K562 (cell line): ENCODE data around the gene MRGPRF. TPM values are rescaled to one million over a fixed set of nuclear protein-coding genes. Genes with fewer than 3 reads are reported as not detected.

Experiments
- ATAC-seq: fragments of 200-7000 bp; cut with Tn5 transposase; 3 replicates; pipeline ENCODE4 v1.9.1; 2020; ENCODE audit warnings: moderate library complexity
- BruUV-seq: library from RNA; stranded (reverse); fragments of 400-500 nt; replicated peaks from 2 replicates; lab custom pipeline; 2021; lab: Mats Ljungman, UMichigan
- CTCF ChIA-PET: fragments of 300-600 bp; formaldehyde crosslinking; extraction: SDS; loops from one replicate; lab custom pipeline; 2021; ENCODE audit warnings: low intra/inter-chr PET ratio; lab: Yijun Ruan, JAX
- POLR2A ChIA-PET: fragments of 300-600, 350-650 bp; sonication (Branson Sonifier 250); formaldehyde crosslinking; extraction: SDS; loops from one replicate; lab custom pipeline; 2021; ENCODE audit warnings: antibody characterized with exemption, inconsistent platforms; lab: Yijun Ruan, JAX
- DNase-seq, 4 experiments: peaks; one replicate each; pipeline versions ENCODE4 v3.0.0 to v3.0.0-alpha.2; 2011 to 2018; ENCODE audit warnings: low spot score in 3 of 4, mixed read lengths in 3 of 4; ENCODE audit errors: extremely low read depth in 1 of 4
- FAIRE-seq: peaks from 2 replicates; lab custom pipeline; 2011; peaks lifted over from hg19 to GRCh38; lab: Jason Lieb, UNC
- H2AFZ ChIP-seq: 2 replicates; pipeline ENCODE4 v1.6.0; 2011; ENCODE audit warnings: low read depth, low read length, control low read depth, inconsistent platforms
- H3K27ac ChIP-seq: fragments of 200-600 bp; 3 replicates; pipeline ENCODE4 v1.8.0; 2011; ENCODE audit warnings: low read depth, mild to moderate bottlenecking, control low read depth, inconsistent platforms, low read length, moderate library complexity, mixed read lengths; ENCODE audit errors: extremely low read depth
- H3K27me3 ChIP-seq, 2 experiments: fragments of 300-600 bp in 1 of 2; 2 replicates in 1 of 2; 3 replicates in 1 of 2; pipeline versions ENCODE4 v1.6.0 to v1.8.0; 2011; ENCODE audit warnings: inconsistent platforms in 2 of 2, low read length in 2 of 2, mild to moderate bottlenecking in 1 of 2, mixed read lengths in 1 of 2, moderate library complexity in 1 of 2; ENCODE audit not compliant: control insufficient read depth in 2 of 2, insufficient read depth in 2 of 2
- H3K36me3 ChIP-seq: fragments of 300-600 bp; 3 replicates; pipeline ENCODE4 v1.8.0; 2011; ENCODE audit warnings: mild to moderate bottlenecking, low read length, inconsistent platforms; ENCODE audit not compliant: control insufficient read depth, insufficient read depth
- H3K4me1 ChIP-seq, 2 experiments: fragments of 200-600 bp in 1 of 2; replicated peaks in 1 of 2; 2 replicates in 1 of 2; 3 replicates in 1 of 2; pipeline versions ENCODE4 v1.5.1 to v1.8.0; 2011; ENCODE audit warnings: inconsistent platforms in 2 of 2, low read length in 2 of 2, mild to moderate bottlenecking in 1 of 2, mixed read lengths in 1 of 2, moderate library complexity in 1 of 2; ENCODE audit not compliant: control insufficient read depth in 2 of 2, insufficient read depth in 2 of 2
- H3K4me2 ChIP-seq: 2 replicates; pipeline ENCODE4 v1.6.1; 2011; ENCODE audit warnings: low read length, control low read depth, inconsistent platforms, mixed read lengths; ENCODE audit not compliant: insufficient read depth
- H3K4me3 ChIP-seq: fragments of 200-600 bp; sonication (generic), shearing (Covaris generic); 2 replicates; pipeline ENCODE4 v1.5.1; 2016; ENCODE audit warnings: control low read depth, inconsistent platforms
- H3K79me2 ChIP-seq: fragments of 200-600 bp; 3 replicates; pipeline ENCODE4 v1.8.0; 2011; ENCODE audit warnings: low read length, inconsistent platforms; ENCODE audit not compliant: control insufficient read depth, insufficient read depth
- H3K9ac ChIP-seq, 2 experiments: 2 replicates each; pipeline versions ENCODE4 v1.6.0 to v1.6.1; 2011; ENCODE audit warnings: low read depth in 2 of 2, low read length in 2 of 2, control low read depth in 1 of 2, inconsistent platforms in 1 of 2, mild to moderate bottlenecking in 1 of 2, mixed read lengths in 1 of 2; ENCODE audit not compliant: insufficient read depth in 1 of 2
- H3K9me1 ChIP-seq: one replicate; pipeline ENCODE4 v1.6.0; 2011; ENCODE audit warnings: inconsistent platforms, mild to moderate bottlenecking, low read length, moderate library complexity; ENCODE audit not compliant: control insufficient read depth, insufficient read depth
- H3K9me3 ChIP-seq: replicated peaks from 2 replicates; pipeline ENCODE4 v1.5.1; 2011; ENCODE audit warnings: low read depth, low read length, inconsistent platforms; ENCODE audit not compliant: control insufficient read depth, insufficient read depth
- H4K20me1 ChIP-seq: replicated peaks from 2 replicates; pipeline ENCODE4 v1.6.1; 2011; ENCODE audit warnings: low read length, inconsistent platforms, mixed read lengths; ENCODE audit not compliant: control insufficient read depth, insufficient read depth
- ASH1L ChIP-seq: fragments of 450-650 bp; IDR thresholded peaks from 2 replicates; pipeline ENCODE4 v1.6.1; 2018; ENCODE audit warnings: borderline replicate concordance, mild to moderate bottlenecking, low read depth; ENCODE audit not compliant: partially characterized antibody
- BRD9 ChIP-seq: fragments of 450-650 bp; IDR thresholded peaks from 2 replicates; pipeline ENCODE4 v1.6.1; 2018; ENCODE audit warnings: low read depth; ENCODE audit not compliant: partially characterized antibody
- EGR1 ChIP-seq: fragments of 450-650 bp; conservative IDR thresholded peaks from 2 replicates; pipeline ENCODE4 v1.6.1; 2017; ENCODE audit warnings: mild to moderate bottlenecking
- ESRRB ChIP-seq: fragments of 250-450 bp; sonication (Bioruptor Pico); IDR thresholded peaks from 2 replicates; pipeline ENCODE4 v1.5.0; 2020; ENCODE audit warnings: mild to moderate bottlenecking, moderate library complexity, borderline replicate concordance
- FIP1L1 ChIP-seq: fragments of 200-400 bp; formaldehyde crosslinking; IDR thresholded peaks from 2 replicates; pipeline ENCODE4 v1.6.1; 2018; ENCODE audit warnings: mild to moderate bottlenecking, low read depth, low read length; ENCODE audit not compliant: poor library complexity, severe bottlenecking
- HMGN3 ChIP-seq: IDR thresholded peaks from 2 replicates; pipeline ENCODE4 v1.6.1; 2011; ENCODE audit warnings: borderline replicate concordance, low read depth, mild to moderate bottlenecking, mixed read lengths, low read length; ENCODE audit not compliant: insufficient read length; ENCODE audit errors: extremely low read depth
- NFATC3 ChIP-seq: fragments of 450-650 bp; IDR thresholded peaks from 2 replicates; pipeline ENCODE4 v1.6.1; 2017; ENCODE audit warnings: mild to moderate bottlenecking
- SAFB2 ChIP-seq: fragments of 200-400 bp; formaldehyde crosslinking; IDR thresholded peaks from 2 replicates; pipeline ENCODE4 v1.6.1; 2018; ENCODE audit warnings: borderline replicate concordance, low read length, low read depth, moderate library complexity; ENCODE audit not compliant: severe bottlenecking
- SRSF7 ChIP-seq: fragments of 200-400 bp; formaldehyde crosslinking; optimal IDR thresholded peaks from 2 replicates; pipeline ENCODE3; 2017; ENCODE audit warnings: mild to moderate bottlenecking, low read depth, low read length
- XRCC4 ChIP-seq: IDR thresholded peaks from one replicate; pipeline ENCODE4 v1.6.1; 2011; ENCODE audit not compliant: insufficient read depth, insufficient read length; ENCODE audit errors: extremely low read depth
- ZNF263 ChIP-seq: sonication (generic); formaldehyde crosslinking; IDR thresholded peaks from 2 replicates; pipeline ENCODE4 v1.8.0; 2022; ENCODE audit warnings: mild to moderate bottlenecking, missing genetic modification reagents, borderline replicate concordance
- ZNF644 ChIP-seq: fragments of 200-800 bp; sonication (Bioruptor generic); IDR thresholded peaks from 2 replicates; pipeline ENCODE4 v1.6.1; 2016; ENCODE audit warnings: low read depth, missing genetic modification characterization, missing compliant biosample characterization
- ZNF76 ChIP-seq: fragments of 250-450 bp; sonication (Bioruptor Pico); IDR thresholded peaks from 2 replicates; pipeline ENCODE4 v1.4.0; 2020; ENCODE audit warnings: mild to moderate bottlenecking, moderate library complexity, borderline replicate concordance
- WGBS: fragments of 100-300 bp; shearing (Covaris generic); methylation state at CpG from one replicate; pipeline ENCODE4 v1.1.6; 2016; ENCODE audit warnings: low coverage, mixed read lengths; ENCODE audit not compliant: insufficient coverage; ENCODE audit errors: missing lambda C conversion rate; 5-methylcytosine and 5-hydroxymethylcytosine counted together
- in situ Hi-C: fragments of 300-500 bp; cut with MboI; formaldehyde crosslinking; loops from 4 replicates; pipeline ENCODE4 v1.15.0; 2018; ENCODE audit warnings: inconsistent platforms, mixed read lengths
- intact Hi-C: fragments of 100-400 bp; cut with micrococcal nuclease; formaldehyde crosslinking; loops from 2 replicates; pipeline ENCODE4 v1.14.2; 2022
- polyA plus RNA-seq, 8 experiments: library from polyadenylated mRNA; depleted of rRNA in 4 of 8; stranded (reverse) in 5 of 8; unstranded in 3 of 8; fragments of >200 nt; fragmentation: Nextera tagmentation in 2 of 8; fragmentation: Illumina TruSeq in 1 of 8; extraction: Ambion mirVana in 2 of 8; extraction: Trizol in 1 of 8; gene quantifications; 2 replicates each; pipeline versions ENCODE4 v1.2.1 to v1.2.3, GENCODE V29; 2011 to 2014; ENCODE audit warnings: inconsistent platforms in 1 of 8, missing spikeins in 1 of 8
- total RNA-seq, 7 experiments: library from RNA; depleted of rRNA in 6 of 7; stranded (reverse); fragments of >200 nt in 6 of 7; fragmentation: Illumina TruSeq in 2 of 7; extraction: Trizol in 2 of 7; gene quantifications; 2 replicates each; pipeline versions ENCODE4 v1.2.1 to v1.2.3, GENCODE V29; 2011 to 2021; ENCODE audit warnings: low replicate concordance in 1 of 7
- TF ChIP-seq, protein P1 (sequence below): fragments of 450-650 bp; IDR thresholded peaks from 2 replicates; pipeline ENCODE4 v1.6.1; 2016; ENCODE audit warnings: low read depth, mild to moderate bottlenecking, moderate library complexity
- TF ChIP-seq, protein P2 (sequence below): fragments of 250-450 bp; sonication (Bioruptor Pico); IDR thresholded peaks from 2 replicates; pipeline ENCODE4 v1.8.0; 2022; ENCODE audit warnings: moderate library complexity, mild to moderate bottlenecking, inconsistent platforms
- TF ChIP-seq, protein P3 (sequence below): fragments of 450-650 bp; formaldehyde crosslinking; IDR thresholded peaks from 2 replicates; pipeline ENCODE4 v1.4.0; 2022; ENCODE audit warnings: mild to moderate bottlenecking, moderate library complexity

MRGPRF gene
- total and polyA plus RNA-seq, 9 of the 15 experiments (the other 6 are each of a cell fraction or from before 2014, with no cell fraction given), result not detected

DNA sequence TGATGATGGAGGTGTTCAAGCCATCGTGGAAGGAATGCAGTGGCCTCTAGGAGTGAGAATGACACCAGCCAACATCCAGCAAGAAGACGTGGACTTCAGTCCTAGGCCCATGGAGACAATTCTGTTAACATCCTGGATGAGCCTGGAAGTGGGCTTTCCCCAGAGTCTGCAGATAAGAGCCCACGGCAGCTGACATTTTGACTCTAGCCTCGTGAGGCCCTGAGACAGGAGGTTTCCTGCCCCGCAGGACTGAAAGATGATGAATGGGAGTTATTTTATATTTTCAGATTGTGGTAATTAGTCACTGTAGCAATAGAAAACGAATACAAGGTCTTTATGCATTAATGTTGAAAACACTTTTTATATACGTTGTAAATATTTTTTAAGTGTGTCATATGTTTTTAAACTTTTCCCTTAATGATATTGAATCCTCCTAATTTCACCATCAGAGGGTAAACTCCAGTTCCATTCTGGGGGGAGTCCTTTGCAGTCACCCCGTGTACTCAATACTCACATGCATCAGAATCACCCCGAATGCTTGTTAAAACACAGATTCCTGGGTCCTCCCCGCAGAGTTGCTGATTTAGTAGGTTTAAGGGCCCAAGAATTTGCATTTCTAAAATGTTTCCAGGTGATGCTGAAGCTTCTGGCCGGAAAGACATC, 35.1 kb upstream of the MRGPRF start:
- no peaks in the 10 kb centered on the region for H3K9me1 ChIP-seq
- no peaks in the 10 kb centered on the region for H3K36me3 ChIP-seq
- peaks cover 0 to 8% of the 10 kb centered on the region in 2 experiments; a peak in 2 of 5 replicates for H3K27me3 ChIP-seq
- H3K4me1 ChIP-seq, result peaks cover 7 to 38% of the 10 kb centered on the region in 2 experiments; a peak in 4 of 5 replicates
- H3K27ac ChIP-seq, result no peak overlapping the region
- BruUV-seq, result no TSS peak
- H3K9me3 ChIP-seq, result no peaks in the 10 kb centered on the region
- peaks cover 12% of the 10 kb centered on the region for H3K79me2 ChIP-seq
- H3K4me2 ChIP-seq, result peak overlapping the region; percentile 76
- DNase-seq, result peak in 1 of 4 experiments; percentile 35
- FAIRE-seq, result peak; percentile 71
- peak overlapping the region in 1 of 2 experiments; percentile 11; a peak in 2 of 4 replicates for H3K9ac ChIP-seq
- no peak for ATAC-seq
- ChIA-PET POLR2A (interaction anchor here (0.8 to 1.0 kb wide), 2 partner anchors 20 to 401 kb away, joined by 3 to 4 read pairs; no protein-coding TSS in a partner anchor), CTCF (no interaction called here)
- H2AFZ ChIP-seq, result peak overlapping the region; percentile 96
- peak overlapping the region; percentile 92; the same call in 1 of the 2 replicates for H3K4me3 ChIP-seq
- H4K20me1 ChIP-seq, result peaks cover 8% of the 10 kb centered on the region; the same call in 1 of the 2 replicates
- in situ Hi-C loops, result no loop called here
- intact Hi-C loops, result no loop called here
- 12% methylated on average over 11 of the region's 11 CpGs for WGBS
- TF ChIP-seq ZNF263 (no peak), ESRRB (CRISPR knock-in tag) (no peak), XRCC4 (no peak), SRSF7 (no peak), SAFB2 (no peak), ZNF644 (no peak), NFATC3 (no peak), ASH1L (no peak), ZNF76 (CRISPR knock-in tag) (no peak), EGR1 (no peak), BRD9 (no peak), HMGN3 (no peak), FIP1L1 (no peak)
- TF ChIP-seq, protein P1, sequence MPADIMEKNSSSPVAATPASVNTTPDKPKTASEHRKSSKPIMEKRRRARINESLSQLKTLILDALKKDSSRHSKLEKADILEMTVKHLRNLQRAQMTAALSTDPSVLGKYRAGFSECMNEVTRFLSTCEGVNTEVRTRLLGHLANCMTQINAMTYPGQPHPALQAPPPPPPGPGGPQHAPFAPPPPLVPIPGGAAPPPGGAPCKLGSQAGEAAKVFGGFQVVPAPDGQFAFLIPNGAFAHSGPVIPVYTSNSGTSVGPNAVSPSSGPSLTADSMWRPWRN, result no peak
- TF ChIP-seq, protein P2, sequence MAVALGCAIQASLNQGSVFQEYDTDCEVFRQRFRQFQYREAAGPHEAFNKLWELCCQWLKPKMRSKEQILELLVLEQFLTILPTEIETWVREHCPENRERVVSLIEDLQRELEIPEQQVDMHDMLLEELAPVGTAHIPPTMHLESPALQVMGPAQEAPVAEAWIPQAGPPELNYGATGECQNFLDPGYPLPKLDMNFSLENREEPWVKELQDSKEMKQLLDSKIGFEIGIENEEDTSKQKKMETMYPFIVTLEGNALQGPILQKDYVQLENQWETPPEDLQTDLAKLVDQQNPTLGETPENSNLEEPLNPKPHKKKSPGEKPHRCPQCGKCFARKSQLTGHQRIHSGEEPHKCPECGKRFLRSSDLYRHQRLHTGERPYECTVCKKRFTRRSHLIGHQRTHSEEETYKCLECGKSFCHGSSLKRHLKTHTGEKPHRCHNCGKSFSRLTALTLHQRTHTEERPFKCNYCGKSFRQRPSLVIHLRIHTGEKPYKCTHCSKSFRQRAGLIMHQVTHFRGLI, result no peak
- TF ChIP-seq, protein P3, sequence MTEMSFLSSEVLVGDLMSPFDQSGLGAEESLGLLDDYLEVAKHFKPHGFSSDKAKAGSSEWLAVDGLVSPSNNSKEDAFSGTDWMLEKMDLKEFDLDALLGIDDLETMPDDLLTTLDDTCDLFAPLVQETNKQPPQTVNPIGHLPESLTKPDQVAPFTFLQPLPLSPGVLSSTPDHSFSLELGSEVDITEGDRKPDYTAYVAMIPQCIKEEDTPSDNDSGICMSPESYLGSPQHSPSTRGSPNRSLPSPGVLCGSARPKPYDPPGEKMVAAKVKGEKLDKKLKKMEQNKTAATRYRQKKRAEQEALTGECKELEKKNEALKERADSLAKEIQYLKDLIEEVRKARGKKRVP, result no peak
